Neural progenitor cell (in vitro differentiated cells): ENCODE results near the gene MYO18B. TPM values are rescaled to one million over a fixed set of nuclear protein-coding genes. Genes with fewer than 3 reads are reported as not detected.

Source experiments
- DNase-seq: peaks from one replicate; pipeline ENCODE4 v3.0.0-alpha.2; 2016; ENCODE audit warnings: low spot score
- H2AFZ ChIP-seq: fragments of 200-600 bp; sonication (generic); replicated peaks from 2 replicates; pipeline ENCODE4 v1.6.1; 2016; ENCODE audit warnings: antibody characterized with exemption
- H3F3A ChIP-seq: fragments of 200-600 bp; sonication (generic); 2 replicates; pipeline ENCODE4 v1.6.1; 2016; ENCODE audit warnings: antibody characterized with exemption, low read depth
- H3K27ac ChIP-seq: fragments of 200-600 bp; sonication (generic); 2 replicates; pipeline ENCODE4 v1.5.1; 2016; ENCODE audit warnings: mild to moderate bottlenecking
- H3K27me3 ChIP-seq: fragments of 200-600 bp; sonication (generic); 2 replicates; pipeline ENCODE4 v1.6.1; 2016; ENCODE audit warnings: mild to moderate bottlenecking, moderate library complexity
- H3K36me3 ChIP-seq: fragments of 200-600 bp; sonication (generic); 2 replicates; pipeline ENCODE4 v1.5.1; 2016
- H3K4me1 ChIP-seq: fragments of 200-600 bp; sonication (generic); 2 replicates; pipeline ENCODE4 v1.6.1; 2016; ENCODE audit warnings: mixed run types
- H3K4me2 ChIP-seq: fragments of 200-600 bp; sonication (generic); 2 replicates; pipeline ENCODE4 v1.6.1; 2016
- H3K4me3 ChIP-seq: fragments of 200-600 bp; sonication (generic); 2 replicates; pipeline ENCODE4 v1.5.1; 2016
- H3K79me2 ChIP-seq: fragments of 200-600 bp; sonication (generic); 2 replicates; pipeline ENCODE4 v1.6.1; 2016; ENCODE audit warnings: low read depth
- H3K9ac ChIP-seq: fragments of 200-600 bp; sonication (generic); 2 replicates; pipeline ENCODE4 v1.6.1; 2016
- H3K9me3 ChIP-seq: fragments of 200-600 bp; sonication (generic); 2 replicates; pipeline ENCODE4 v1.5.1; 2016; ENCODE audit warnings: low read depth
- H4K20me1 ChIP-seq: fragments of 200-600 bp; sonication (generic); 2 replicates; pipeline ENCODE4 v1.6.1; 2016; ENCODE audit warnings: low read depth
- H3K27ac Mint-ChIP-seq: 3 replicates; pipeline ENCODE4 v1.8.0; 2021; ENCODE audit warnings: mixed read lengths
- H3K27me3 Mint-ChIP-seq: 2 replicates; pipeline ENCODE4 v1.8.0; 2022; ENCODE audit warnings: low read depth, mild to moderate bottlenecking, inconsistent platforms, moderate library complexity, mixed read lengths; ENCODE audit not compliant: insufficient read depth
- H3K36me3 Mint-ChIP-seq: 3 replicates; pipeline ENCODE4 v1.8.0; 2021; ENCODE audit warnings: mixed read lengths
- H3K4me1 Mint-ChIP-seq: 3 replicates; pipeline ENCODE4 v1.8.0; 2021; ENCODE audit warnings: mixed read lengths
- H3K4me3 Mint-ChIP-seq: 3 replicates; pipeline ENCODE4 v1.8.0; 2021; ENCODE audit warnings: mild to moderate bottlenecking, moderate library complexity, mixed read lengths
- H3K9me3 Mint-ChIP-seq: 3 replicates; pipeline ENCODE4 v1.8.0; 2020; ENCODE audit warnings: mixed read lengths
- CTCF ChIP-seq: fragments of 200-600 bp; sonication (generic); IDR thresholded peaks from 2 replicates; pipeline ENCODE4 v1.5.1; 2017; ENCODE audit warnings: antibody characterized with exemption, mild to moderate bottlenecking
- EZH2 ChIP-seq: fragments of 200-600 bp; sonication (generic); IDR thresholded peaks from 2 replicates; pipeline ENCODE4 v1.6.1; 2017; ENCODE audit warnings: antibody characterized with exemption, mild to moderate bottlenecking, moderate library complexity
- EZH2phosphoT487 ChIP-seq: fragments of 200-600 bp; sonication (generic); IDR thresholded peaks from 2 replicates; pipeline ENCODE4 v1.6.1; 2017; ENCODE audit warnings: antibody characterized with exemption
- total RNA-seq: library from RNA; depleted of rRNA; stranded (reverse); fragments of >200 nt; gene quantifications from 2 replicates; pipeline ENCODE4 v1.2.3, GENCODE V29; 2015; ENCODE audit warnings: low replicate concordance

MYO18B gene
- total RNA-seq, 1 donor from 2014 or later: not detected

- Histone ChIP-seq H2AFZ (no peak overlapping the region), H4K20me1 (no peaks in the 10 kb centered on the region), H3K4me2 (no peak overlapping the region), H3K27ac (no peak overlapping the region), H3K36me3 (no peaks in the 10 kb centered on the region), H3K79me2 (no peaks in the 10 kb centered on the region), H3K9ac (no peak overlapping the region), H3K9me3 (no peaks in the 10 kb centered on the region), H3F3A (no peaks in the 10 kb centered on the region), H3K4me1 (no peaks in the 10 kb centered on the region), H3K4me3 (no peak overlapping the region), H3K27me3 (peaks cover 3% of the 10 kb centered on the region)
- H3K27me3 Mint-ChIP-seq: peaks cover 15% of the 10 kb centered on the region
- H3K36me3 Mint-ChIP-seq: no peaks in the 10 kb centered on the region
- TF ChIP-seq CTCF: no peak
- TF ChIP-seq EZH2: no peak
- TF ChIP-seq EZH2phosphoT487: no peak
- DNase-seq: no peak
- H3K4me1 Mint-ChIP-seq: peaks cover 17% of the 10 kb centered on the region
- no peaks in the 10 kb centered on the region for H3K9me3 Mint-ChIP-seq
- H3K27ac Mint-ChIP-seq: no peak overlapping the region
- H3K4me3 Mint-ChIP-seq: no peak overlapping the region
These were observed 136.9 kb downstream of the MYO18B start for GRCh38 chr22:25878933-25879332.

- Histone ChIP-seq H4K20me1 (no peaks in the 10 kb centered on the region), H3K4me3 (no peak overlapping the region), H3K4me1 (no peaks in the 10 kb centered on the region), H2AFZ (no peak overlapping the region), H3K27ac (no peak overlapping the region), H3K9ac (no peak overlapping the region), H3K9me3 (no peaks in the 10 kb centered on the region), H3K79me2 (no peaks in the 10 kb centered on the region), H3F3A (no peaks in the 10 kb centered on the region), H3K4me2 (no peak overlapping the region), H3K36me3 (no peaks in the 10 kb centered on the region), H3K27me3 (peaks cover 3% of the 10 kb centered on the region)
- no peak overlapping the region for H3K4me3 Mint-ChIP-seq
- no peaks in the 10 kb centered on the region for H3K36me3 Mint-ChIP-seq
- no peak overlapping the region for H3K27ac Mint-ChIP-seq
- no peak for DNase-seq
- H3K4me1 Mint-ChIP-seq: peaks cover 13% of the 10 kb centered on the region
- no peaks in the 10 kb centered on the region for H3K9me3 Mint-ChIP-seq
- H3K27me3 Mint-ChIP-seq: peaks cover 11% of the 10 kb centered on the region
- no peak for TF ChIP-seq CTCF
- no peak for TF ChIP-seq EZH2phosphoT487
- no peak for TF ChIP-seq EZH2
These were observed 138.5 kb downstream of the MYO18B start for GRCh38 chr22:25880524-25880923.

- H3K79me2 ChIP-seq: no peaks in the 10 kb centered on the region
- H2AFZ ChIP-seq: no peak overlapping the region
- no peak overlapping the region for H3K4me2 ChIP-seq
- TF ChIP-seq CTCF (no peak), EZH2 (no peak)
- no peak overlapping the region for H3K4me3 Mint-ChIP-seq
- peaks cover 6% of the 10 kb centered on the region for H3K4me1 Mint-ChIP-seq
- H3K9me3 Mint-ChIP-seq: no peaks in the 10 kb centered on the region
- no peaks in the 10 kb centered on the region for H3K9me3 ChIP-seq
- H3K4me1 ChIP-seq: no peaks in the 10 kb centered on the region
- no peak overlapping the region for H3K4me3 ChIP-seq
- H3K36me3 Mint-ChIP-seq: no peaks in the 10 kb centered on the region
- H3K27ac ChIP-seq: no peak overlapping the region
- no peaks in the 10 kb centered on the region for H3F3A ChIP-seq
- H3K27me3 ChIP-seq: peaks cover 3% of the 10 kb centered on the region
- H4K20me1 ChIP-seq: no peaks in the 10 kb centered on the region
- no peak overlapping the region for H3K27ac Mint-ChIP-seq
- no peak for DNase-seq
- peaks cover 9% of the 10 kb centered on the region for H3K27me3 Mint-ChIP-seq
- no peaks in the 10 kb centered on the region for H3K36me3 ChIP-seq
- no peak overlapping the region for H3K9ac ChIP-seq
These were observed 139.3 kb downstream of the MYO18B start for GRCh38 chr22:25881210-25881755.
